Endodermal cell (in vitro differentiated cells): ENCODE results near the gene AP3D1. TPM values are rescaled to one million over a fixed set of nuclear protein-coding genes. Genes with fewer than 3 reads are reported as not detected.

Experiments
- DNase-seq: peaks from one replicate; pipeline ENCODE4 v3.0.0-alpha.2; 2017
- H3K27ac ChIP-seq: 2 replicates; pipeline ENCODE4 v1.5.1; 2013; ENCODE audit warnings: mild to moderate bottlenecking, low read depth, low read length, moderate library complexity
- H3K27me3 ChIP-seq: 2 replicates; pipeline ENCODE4 v1.6.1; 2013; ENCODE audit warnings: mild to moderate bottlenecking, low read length, moderate library complexity; ENCODE audit not compliant: insufficient read depth, control insufficient read depth, poor library complexity, severe bottlenecking
- H3K36me3 ChIP-seq: 2 replicates; pipeline ENCODE4 v1.7.0; 2013; ENCODE audit warnings: mild to moderate bottlenecking, low read length, moderate library complexity; ENCODE audit not compliant: control insufficient read depth, insufficient read depth
- H3K4me1 ChIP-seq: one replicate; pipeline ENCODE4 v1.7.0; 2013; ENCODE audit warnings: low read length; ENCODE audit not compliant: control insufficient read depth, insufficient read depth
- H3K4me3 ChIP-seq: 2 replicates; pipeline ENCODE4 v1.5.1; 2013; ENCODE audit warnings: mild to moderate bottlenecking, low read length, moderate library complexity
- H3K9ac ChIP-seq: 2 replicates; pipeline ENCODE4 v1.6.1; 2013; ENCODE audit warnings: mild to moderate bottlenecking, low read length, moderate library complexity; ENCODE audit not compliant: poor library complexity, severe bottlenecking; ENCODE audit errors: extremely low read depth
- H3K9me3 ChIP-seq: 2 replicates; pipeline ENCODE4 v1.6.1; 2013; ENCODE audit warnings: mild to moderate bottlenecking, low read length, moderate library complexity; ENCODE audit not compliant: control insufficient read depth
- H3K27ac Mint-ChIP-seq: 2 replicates; pipeline ENCODE4 v1.8.0; 2020; ENCODE audit warnings: mixed read lengths
- H3K27me3 Mint-ChIP-seq: 2 replicates; pipeline ENCODE4 v1.8.0; 2021; ENCODE audit warnings: mild to moderate bottlenecking, mixed read lengths; ENCODE audit not compliant: insufficient read depth
- H3K36me3 Mint-ChIP-seq: 2 replicates; pipeline ENCODE4 v1.8.0; 2020; ENCODE audit warnings: low read depth, mixed read lengths
- H3K4me1 Mint-ChIP-seq: 2 replicates; pipeline ENCODE4 v1.8.0; 2020; ENCODE audit warnings: mixed read lengths
- H3K4me3 Mint-ChIP-seq: 2 replicates; pipeline ENCODE4 v1.8.0; 2020; ENCODE audit warnings: mild to moderate bottlenecking, moderate library complexity, mixed read lengths
- H3K9me3 Mint-ChIP-seq: 2 replicates; pipeline ENCODE4 v1.8.0; 2020; ENCODE audit warnings: mild to moderate bottlenecking, mixed read lengths
- WGBS, 2 experiments: methylation state at CpG; one replicate each; pipeline versions ENCODE4 v1.1.5 to v1.1.7; 2013; ENCODE audit warnings: missing lambda C conversion rate in 2 of 2, mixed read lengths in 1 of 2; ENCODE audit not compliant: insufficient coverage in 1 of 2, insufficient read length in 1 of 2; 5-methylcytosine and 5-hydroxymethylcytosine counted together
- total RNA-seq, 2 donors: library from RNA; stranded (reverse); fragmentation: NEBNext Ultra II Directional in 1 of 2; extraction: Animal tissue kit (Norgen Biotek cat#: 25700) in 1 of 2; gene quantifications; 2 replicates in 1 of 2; 3 replicates in 1 of 2; pipeline ENCODE4 v1.2.1, GENCODE V29; 2021
- TF ChIP-seq, protein P1 (sequence below): fragments of 200-600 bp; sonication (generic); conservative IDR thresholded peaks from 2 replicates; pipeline ENCODE4 v1.5.0; 2021; ENCODE audit warnings: antibody characterized with exemption, mild to moderate bottlenecking

AP3D1 gene
- total RNA-seq, 2 donors from 2014 or later, result 162 to 181 TPM

DNA sequence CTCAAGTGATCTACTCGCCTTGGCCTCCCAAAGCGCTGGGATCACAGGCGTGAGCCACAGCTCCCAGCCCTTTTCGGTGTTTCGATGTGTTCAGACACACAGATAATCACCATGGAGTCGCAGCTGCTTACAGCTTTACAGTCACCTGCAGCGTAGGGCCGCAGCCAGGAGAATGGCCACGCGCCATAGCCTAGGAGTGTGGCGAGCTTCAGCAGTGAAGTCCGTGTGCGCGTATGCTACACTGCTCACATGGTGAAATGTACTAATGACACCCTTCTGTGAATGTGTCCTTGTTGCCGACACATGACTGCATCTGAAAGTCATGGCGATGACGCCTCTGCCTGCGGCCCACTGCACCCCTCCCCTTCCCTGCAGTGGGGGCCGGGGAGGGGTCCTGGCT lies 23.6 kb downstream of the AP3D1 start:
- 85 to 88% methylated on average over 19 of the region's 19 CpGs for WGBS, 2 experiments
- H3K27ac Mint-ChIP-seq, result no peak overlapping the region
- H3K4me3 Mint-ChIP-seq, result no peak overlapping the region
- Histone ChIP-seq H3K9me3 (no peaks in the 10 kb centered on the region), H3K36me3 (peaks cover 70% of the 10 kb centered on the region), H3K4me3 (no peak overlapping the region), H3K4me1 (no peaks in the 10 kb centered on the region), H3K9ac (no peak overlapping the region), H3K27me3 (no peaks in the 10 kb centered on the region), H3K27ac (no peak overlapping the region)
- H3K4me1 Mint-ChIP-seq, result no peaks in the 10 kb centered on the region
- no peaks in the 10 kb centered on the region for H3K9me3 Mint-ChIP-seq
- TF ChIP-seq, protein P1, sequence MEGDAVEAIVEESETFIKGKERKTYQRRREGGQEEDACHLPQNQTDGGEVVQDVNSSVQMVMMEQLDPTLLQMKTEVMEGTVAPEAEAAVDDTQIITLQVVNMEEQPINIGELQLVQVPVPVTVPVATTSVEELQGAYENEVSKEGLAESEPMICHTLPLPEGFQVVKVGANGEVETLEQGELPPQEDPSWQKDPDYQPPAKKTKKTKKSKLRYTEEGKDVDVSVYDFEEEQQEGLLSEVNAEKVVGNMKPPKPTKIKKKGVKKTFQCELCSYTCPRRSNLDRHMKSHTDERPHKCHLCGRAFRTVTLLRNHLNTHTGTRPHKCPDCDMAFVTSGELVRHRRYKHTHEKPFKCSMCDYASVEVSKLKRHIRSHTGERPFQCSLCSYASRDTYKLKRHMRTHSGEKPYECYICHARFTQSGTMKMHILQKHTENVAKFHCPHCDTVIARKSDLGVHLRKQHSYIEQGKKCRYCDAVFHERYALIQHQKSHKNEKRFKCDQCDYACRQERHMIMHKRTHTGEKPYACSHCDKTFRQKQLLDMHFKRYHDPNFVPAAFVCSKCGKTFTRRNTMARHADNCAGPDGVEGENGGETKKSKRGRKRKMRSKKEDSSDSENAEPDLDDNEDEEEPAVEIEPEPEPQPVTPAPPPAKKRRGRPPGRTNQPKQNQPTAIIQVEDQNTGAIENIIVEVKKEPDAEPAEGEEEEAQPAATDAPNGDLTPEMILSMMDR, result no peak
- no peak for DNase-seq
- H3K36me3 Mint-ChIP-seq, result peaks cover 64% of the 10 kb centered on the region
- H3K27me3 Mint-ChIP-seq, result no peaks in the 10 kb centered on the region

GRCh38 chr19:2126879-2127518 lies 24.4 kb downstream of the AP3D1 start:
- H3K36me3 ChIP-seq, result peaks cover 69% of the 10 kb centered on the region
- TF ChIP-seq, protein P1, result no peak
- H3K9me3 ChIP-seq, result no peaks in the 10 kb centered on the region
- H3K9ac ChIP-seq, result no peak overlapping the region
- DNase-seq, result no peak
- H3K36me3 Mint-ChIP-seq, result peaks cover 64% of the 10 kb centered on the region
- 96 to 98% methylated on average over 19 to 24 of the region's 24 CpGs for WGBS, 2 experiments
- no peaks in the 10 kb centered on the region for H3K9me3 Mint-ChIP-seq
- H3K27ac Mint-ChIP-seq, result no peak overlapping the region
- H3K4me1 Mint-ChIP-seq, result no peaks in the 10 kb centered on the region
- H3K4me1 ChIP-seq, result no peaks in the 10 kb centered on the region
- H3K27me3 ChIP-seq, result no peaks in the 10 kb centered on the region
- H3K27ac ChIP-seq, result no peak overlapping the region
- H3K4me3 ChIP-seq, result no peak overlapping the region
- no peaks in the 10 kb centered on the region for H3K27me3 Mint-ChIP-seq
- H3K4me3 Mint-ChIP-seq, result no peak overlapping the region

GRCh38 chr19:2123682-2124387 lies 27.5 kb downstream of the AP3D1 start:
- TF ChIP-seq, protein P1, result no peak
- Mint-ChIP-seq H3K4me1 (no peaks in the 10 kb centered on the region), H3K27ac (no peak overlapping the region), H3K27me3 (no peaks in the 10 kb centered on the region), H3K9me3 (no peaks in the 10 kb centered on the region), H3K36me3 (peaks cover 72% of the 10 kb centered on the region), H3K4me3 (no peak overlapping the region)
- 93 to 97% methylated on average over 17 to 25 of the region's 25 CpGs for WGBS, 2 experiments
- Histone ChIP-seq H3K4me3 (no peak overlapping the region), H3K9me3 (no peaks in the 10 kb centered on the region), H3K9ac (no peak overlapping the region), H3K27ac (no peak overlapping the region), H3K27me3 (no peaks in the 10 kb centered on the region), H3K36me3 (peaks cover 73% of the 10 kb centered on the region), H3K4me1 (no peaks in the 10 kb centered on the region)
- peak; percentile 87 for DNase-seq
